Heart left ventricle (tissue), 16 donors: Measurements from ENCODE around the gene HS3ST5. TPM values are rescaled to one million over a fixed set of nuclear protein-coding genes. Genes with fewer than 3 reads are reported as not detected.

ENCODE experiments used
- ATAC-seq, 4 donors: fragments of 200-7000 bp; cut with Tn5 transposase; one replicate each; pipeline ENCODE4 v1.9.1; 2020 to 2022; ENCODE audit warnings: moderate library complexity in 4 of 4, mild to moderate bottlenecking in 3 of 4, moderate number of reproducible peaks in 1 of 4
- DNase-seq, 5 donors: peaks; one replicate each; pipeline ENCODE4 v3.0.0-alpha.2; 2020
- H3K27ac ChIP-seq, 12 donors: fragments of 200-600 bp; sonication (generic) in 4 of 12; one replicate each; pipeline versions ENCODE4 v1.5.0 to v1.8.0; 2016 to 2022; ENCODE audit warnings: mild to moderate bottlenecking in 2 of 12
- H3K27me3 ChIP-seq, 9 donors: fragments of 200-600 bp; sonication (generic) in 2 of 9; one replicate each; pipeline versions ENCODE4 v1.5.1 to v1.8.0; 2016 to 2022; ENCODE audit warnings: mild to moderate bottlenecking in 3 of 9
- H3K36me3 ChIP-seq, 9 donors: fragments of 200-600 bp; sonication (generic) in 2 of 9; one replicate each; pipeline versions ENCODE4 v1.5.0 to v1.8.0; 2018 to 2022; ENCODE audit warnings: mild to moderate bottlenecking in 2 of 9
- H3K4me1 ChIP-seq, 12 donors: fragments of 200-600 bp; sonication (generic) in 4 of 12; one replicate each; pipeline versions ENCODE4 v1.5.0 to v1.8.0; 2016 to 2022; ENCODE audit warnings: mild to moderate bottlenecking in 3 of 12
- H3K4me3 ChIP-seq, 12 donors: fragments of 200-600 bp; sonication (generic) in 4 of 12; one replicate each; pipeline versions ENCODE4 v1.5.0 to v1.8.0; 2017 to 2022; ENCODE audit warnings: mild to moderate bottlenecking in 9 of 12, moderate library complexity in 4 of 12
- H3K9me3 ChIP-seq, 12 donors: fragments of 200-600 bp; sonication (generic) in 4 of 12; one replicate each; pipeline versions ENCODE4 v1.5.0 to v1.8.0; 2016 to 2022; ENCODE audit warnings: mild to moderate bottlenecking in 1 of 12
- CTCF ChIP-seq, 12 donors: fragments of 200-600 bp; sonication (generic) in 4 of 12; IDR thresholded peaks; one replicate each; pipeline versions ENCODE4 v1.5.0 to v1.8.0; 2018 to 2022; ENCODE audit warnings: antibody characterized with exemption in 12 of 12, mild to moderate bottlenecking in 5 of 12
- POLR2A ChIP-seq, 2 donors: fragments of 450-650 bp; IDR thresholded peaks; one replicate each; pipeline ENCODE4 v1.6.1; 2017; ENCODE audit warnings: antibody characterized with exemption in 2 of 2, mild to moderate bottlenecking in 2 of 2, moderate library complexity in 2 of 2
- WGBS, 4 donors: extraction: QIAGEN DNeasy Blood & Tissue Kit in 2 of 4; methylation state at CpG; one replicate each; pipeline versions ENCODE4 v1.1.5 to v1.1.7; 2013 to 2018; 5-methylcytosine and 5-hydroxymethylcytosine counted together
- intact Hi-C, 10 donors: fragments of 100-400 bp; cut with DNase I; formaldehyde crosslinking; loops; one replicate each; pipeline versions ENCODE4 v1.11.1 to v1.14.2; 2022
- polyA plus RNA-seq, 2 donors: library from polyadenylated mRNA; stranded (reverse); fragments of 200-250 nt; gene quantifications; one replicate each; pipeline ENCODE4 v1.2.3, GENCODE V29; 2013
- total RNA-seq, 9 donors: library from RNA; depleted of rRNA in 2 of 9; stranded (reverse); fragments of >200 nt in 2 of 9; fragmentation: NEBNext Ultra II Directional in 3 of 9; extraction: Animal tissue kit (Norgen Biotek cat#: 25700) in 3 of 9; gene quantifications; one replicate each; pipeline versions ENCODE4 v1.1.0 to v1.2.4, GENCODE V29; 2016 to 2023
- donor health status: ischemic (EF 13 %, LVEDD 7.1; RV severe dilation, severe dysfunction).
- donor health status: healthy with polysubstance abuse.
- donor health status: DM: no; HTN: yes; CAD: no.
- donor health status: DM: no; HTN: no; CAD: no.
- donor health status: ischemic (EF 25% LVEDD 6.9; RV normal size, moderate dysfunction).
- donor health status: ischemic (EF 25% LVEDD 5.7; RV mildly dilated, moderate dysfunction).
- donor health status: healthy.
- donor health status: DM: yes; HTN: yes; CAD: no.
- donor health status: ischemic (EF 35%, LVEDD 5.7; RV mildly dilated, moderate dysfunction).
- donor health status: nonischemic (EF 11% LVEDD 7.7; RV severe dilation, severe dysfunction).
- donor health status: DM: yes; HTN: yes; CAD: no.
- donor health status: PGD.
- donor health status: ischemic (EF 29% LVEDD 5.4; RV normal size, mild dysfunction).
- donor health status: nonischemic (EF 23%, LVEDD 6.1; RV moderate dilation, normal function).

HS3ST5 gene
- total and polyA plus RNA-seq, 11 donors, result not detected

- 56 to 80% (median 68%) methylated on average over 1 of the region's 1 CpG for WGBS, 4 donors
- no peak for TF ChIP-seq CTCF (IDR thresholded peaks at IDR 0.05)
Observed at GRCh38 chr6:114361036-114361435, 18.2 kb upstream of the HS3ST5 start.

GRCh38 chr6:114355300-114355699 lies 12.5 kb upstream of the HS3ST5 start:
- no peak for ATAC-seq
- intact Hi-C loops, result no loop called here
- Histone ChIP-seq H3K27me3 (no peaks in the 10 kb centered on the region), H3K27ac (no peak overlapping the region), H3K36me3 (no peaks in the 10 kb centered on the region), H3K9me3 (no peaks in the 10 kb centered on the region), H3K4me1 (no peaks in the 10 kb centered on the region), H3K4me3 (no peak overlapping the region)
- no peak for DNase-seq
- TF ChIP-seq POLR2A (IDR thresholded peaks at IDR 0.05) (no peak), CTCF (IDR thresholded peaks at IDR 0.05) (no peak)

More at GRCh38 chr6:114361036-114361435, 18.2 kb upstream of the HS3ST5 start:
- Histone ChIP-seq H3K4me3 (no peak overlapping the region), H3K4me1 (no peaks in the 10 kb centered on the region), H3K27ac (no peak overlapping the region), H3K36me3 (no peaks in the 10 kb centered on the region), H3K27me3 (peaks cover 0 to 4% (median 0%) of the 10 kb centered on the region in 9 donors), H3K9me3 (no peaks in the 10 kb centered on the region)
- ATAC-seq (no peak), DNase-seq (no peak)
- intact Hi-C loops, result no loop called here

GRCh38 chr6:114354482-114354881 lies 11.7 kb upstream of the HS3ST5 start:
- DNase-seq (no peak), ATAC-seq (peak in 1 of 4 donors; percentile 68)
- Histone ChIP-seq H3K9me3 (no peaks in the 10 kb centered on the region), H3K36me3 (no peaks in the 10 kb centered on the region), H3K4me3 (no peak overlapping the region), H3K27me3 (no peaks in the 10 kb centered on the region), H3K4me1 (no peaks in the 10 kb centered on the region), H3K27ac (no peak overlapping the region)
- intact Hi-C loops, result no loop called here
- 58 to 69% (median 63%) methylated on average over 2 of the region's 2 CpGs for WGBS, 4 donors
- TF ChIP-seq CTCF (IDR thresholded peaks at IDR 0.05), result no peak
- TF ChIP-seq POLR2A (IDR thresholded peaks at IDR 0.05), result no peak

GRCh38 chr6:114346451-114346850 lies 3.6 kb upstream of the HS3ST5 start:
- TF ChIP-seq POLR2A (IDR thresholded peaks at IDR 0.05) (no peak), CTCF (IDR thresholded peaks at IDR 0.05) (no peak)
- H3K4me3 ChIP-seq, result no peak overlapping the region
- 86 to 90% (median 88%) methylated on average over 4 of the region's 4 CpGs for WGBS, 4 donors
- peaks cover 10 to 52% (median 23%) of the 10 kb centered on the region in 9 donors for H3K27me3 ChIP-seq
- H3K4me1 ChIP-seq, result peaks cover 0 to 23% (median 6%) of the 10 kb centered on the region in 12 donors
- H3K36me3 ChIP-seq, result no peaks in the 10 kb centered on the region
- no peak for DNase-seq
- intact Hi-C loops, result no loop called here
- no peaks in the 10 kb centered on the region for H3K9me3 ChIP-seq
- no peak for ATAC-seq
- no peak overlapping the region for H3K27ac ChIP-seq
